GM12873 (cell line): ENCODE data around the gene OLFM3.

Experiments
- TF ChIP-seq, protein P1 (sequence below): IDR thresholded peaks from 2 replicates; pipeline ENCODE4 v1.5.1; 2012; ENCODE audit warnings: low read depth, mild to moderate bottlenecking, moderate library complexity, low read length, control low read depth; ENCODE audit not compliant: insufficient read depth; ENCODE audit errors: missing control alignments

Gene OLFM3

DNA sequence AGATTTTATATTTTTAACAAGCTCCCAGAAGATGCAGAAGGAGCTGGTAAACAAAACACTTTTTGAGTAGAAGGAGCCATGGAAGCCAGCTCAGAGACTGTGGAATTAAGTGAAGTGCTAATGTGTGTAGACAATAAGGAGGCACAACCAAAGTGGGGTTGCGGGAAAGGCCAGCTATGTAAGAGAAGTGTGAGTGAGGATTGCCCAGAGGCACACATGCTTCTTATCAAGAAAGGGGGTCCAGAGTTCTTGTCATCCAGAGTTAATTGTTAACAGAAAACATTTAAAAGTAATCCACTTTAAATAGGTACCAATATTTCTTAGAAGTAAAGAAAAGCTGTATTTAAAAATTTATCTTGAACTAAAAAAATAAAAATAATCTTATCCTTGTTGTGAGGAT lies 136.8 kb downstream of the OLFM3 start:
- TF ChIP-seq, protein P1, sequence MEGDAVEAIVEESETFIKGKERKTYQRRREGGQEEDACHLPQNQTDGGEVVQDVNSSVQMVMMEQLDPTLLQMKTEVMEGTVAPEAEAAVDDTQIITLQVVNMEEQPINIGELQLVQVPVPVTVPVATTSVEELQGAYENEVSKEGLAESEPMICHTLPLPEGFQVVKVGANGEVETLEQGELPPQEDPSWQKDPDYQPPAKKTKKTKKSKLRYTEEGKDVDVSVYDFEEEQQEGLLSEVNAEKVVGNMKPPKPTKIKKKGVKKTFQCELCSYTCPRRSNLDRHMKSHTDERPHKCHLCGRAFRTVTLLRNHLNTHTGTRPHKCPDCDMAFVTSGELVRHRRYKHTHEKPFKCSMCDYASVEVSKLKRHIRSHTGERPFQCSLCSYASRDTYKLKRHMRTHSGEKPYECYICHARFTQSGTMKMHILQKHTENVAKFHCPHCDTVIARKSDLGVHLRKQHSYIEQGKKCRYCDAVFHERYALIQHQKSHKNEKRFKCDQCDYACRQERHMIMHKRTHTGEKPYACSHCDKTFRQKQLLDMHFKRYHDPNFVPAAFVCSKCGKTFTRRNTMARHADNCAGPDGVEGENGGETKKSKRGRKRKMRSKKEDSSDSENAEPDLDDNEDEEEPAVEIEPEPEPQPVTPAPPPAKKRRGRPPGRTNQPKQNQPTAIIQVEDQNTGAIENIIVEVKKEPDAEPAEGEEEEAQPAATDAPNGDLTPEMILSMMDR: no peak

DNA sequence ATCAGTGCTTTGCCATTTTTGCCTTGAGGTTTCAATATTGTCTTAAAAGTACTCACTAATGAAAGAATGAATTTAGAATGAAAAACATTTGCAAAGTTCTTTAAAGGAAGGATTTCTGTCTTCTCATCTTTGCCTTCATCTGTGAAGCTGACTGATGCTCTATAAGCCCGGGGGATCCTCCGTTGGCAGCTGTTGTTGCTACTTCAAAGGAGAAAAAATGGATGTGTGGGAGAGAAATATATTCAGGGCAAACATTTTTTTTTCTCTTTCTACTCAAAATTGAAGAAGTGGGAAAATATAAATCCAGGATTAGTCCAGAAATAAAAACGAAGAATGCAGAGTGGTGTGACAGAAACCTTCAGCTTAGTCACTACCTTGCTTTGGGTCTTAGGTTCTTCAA lies 142.5 kb downstream of the OLFM3 start:
- TF ChIP-seq, protein P1: no peak

DNA sequence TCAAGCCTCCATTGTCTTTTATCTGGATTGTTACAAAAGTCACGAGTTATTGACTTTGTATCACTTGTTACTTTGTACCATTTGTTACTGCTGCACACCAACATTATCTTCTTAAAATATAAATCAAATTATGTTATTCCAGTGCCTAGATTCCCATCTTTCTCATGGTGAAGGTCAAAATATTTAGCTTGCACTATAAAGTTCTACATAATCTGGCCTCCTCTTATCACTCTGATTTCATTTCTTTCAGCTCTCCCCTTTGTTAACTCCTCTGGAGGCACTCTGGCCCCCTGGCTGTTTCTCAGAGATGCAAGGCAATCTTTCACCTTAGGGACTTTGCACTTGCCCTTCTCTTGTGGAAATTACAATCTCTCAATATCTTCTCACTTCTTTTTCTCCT lies 143.8 kb downstream of the OLFM3 start:
- TF ChIP-seq, protein P1: no peak

DNA sequence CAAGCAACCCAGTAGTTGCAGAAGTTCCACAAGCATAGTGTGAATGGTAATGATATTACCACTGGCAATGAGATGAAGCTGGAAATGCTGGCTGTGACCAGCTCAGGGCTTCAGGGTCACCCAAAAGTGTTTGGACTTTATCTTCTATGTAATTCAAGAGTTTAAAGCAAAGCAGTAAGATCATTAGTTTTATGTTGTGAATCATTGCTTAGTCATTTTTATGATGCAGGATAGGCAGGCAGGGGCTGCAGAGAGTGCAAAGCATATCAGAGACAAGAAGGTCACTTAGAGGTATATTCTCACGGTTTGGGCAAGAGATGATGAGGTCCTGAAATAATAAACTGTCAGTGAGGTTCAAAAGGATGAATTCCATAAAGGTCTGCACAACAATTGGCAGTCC lies 147.4 kb downstream of the OLFM3 start:
- TF ChIP-seq, protein P1: no peak

DNA sequence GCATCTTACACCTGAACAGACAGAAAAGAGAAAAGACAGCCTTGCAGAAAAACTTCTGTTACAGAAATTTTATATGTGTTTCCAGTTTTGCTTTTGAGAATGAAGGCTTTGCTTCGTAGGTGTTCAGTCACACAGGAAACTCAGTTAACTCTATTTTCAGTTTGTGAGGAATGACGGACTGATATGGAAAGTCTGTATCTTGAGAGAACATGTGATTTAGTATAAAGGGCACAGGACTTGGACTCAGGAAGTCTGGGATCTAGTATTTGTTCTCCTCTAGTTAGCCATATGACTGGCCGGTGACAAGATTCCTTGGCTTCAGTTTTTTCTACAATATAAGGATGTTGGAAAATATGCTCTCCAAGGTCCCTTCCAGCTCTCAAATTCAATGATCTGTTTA lies 149.1 kb downstream of the OLFM3 start:
- TF ChIP-seq, protein P1: no peak

DNA sequence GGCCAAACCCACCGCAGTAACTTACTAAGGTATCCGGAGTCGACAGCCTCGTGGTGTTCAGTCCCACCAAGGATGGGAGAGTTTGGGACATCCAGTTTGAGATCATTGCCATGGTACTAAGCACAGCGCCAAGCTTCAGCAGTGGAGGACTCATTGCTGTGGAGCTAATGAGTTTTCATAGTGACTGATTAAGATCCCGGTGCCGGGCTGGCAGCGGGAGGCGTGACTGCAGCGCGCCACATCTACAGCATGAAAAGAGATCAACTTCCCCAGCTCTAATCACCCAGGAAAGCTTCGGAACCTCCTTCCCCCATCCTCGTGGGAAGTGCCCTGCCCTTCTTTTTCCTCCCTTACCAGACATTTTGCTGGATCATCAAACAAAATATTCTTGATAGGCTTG lies 149.9 kb downstream of the OLFM3 start:
- TF ChIP-seq, protein P1: no peak

DNA sequence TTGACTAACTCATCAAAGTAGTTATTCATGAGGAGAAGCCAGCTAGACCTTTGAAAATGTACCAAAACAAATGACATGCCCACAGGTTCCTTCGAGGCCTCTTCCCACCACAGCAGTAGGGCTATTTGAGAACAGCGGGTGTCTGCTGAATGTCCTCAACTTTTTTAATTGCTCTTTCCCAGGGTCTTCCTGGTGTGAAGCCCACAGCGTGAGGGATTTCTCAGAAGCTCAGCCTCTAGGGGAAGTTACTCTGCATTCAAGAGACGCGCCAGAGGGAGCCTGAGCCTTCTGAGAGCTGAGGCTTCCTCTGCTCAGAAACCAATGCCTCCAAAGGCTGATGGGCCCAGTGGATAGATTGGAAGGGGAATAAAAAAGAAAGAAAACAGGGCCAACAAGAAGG lies 153.6 kb downstream of the OLFM3 start:
- TF ChIP-seq, protein P1: no peak
